Neuronal stem cell (in vitro differentiated cells): ENCODE measurements around the gene STRA8.

Source experiments
- DNase-seq: peaks from one replicate; pipeline ENCODE4 v3.0.0-alpha.2; 2013; ENCODE audit warnings: low spot score
- H2AFZ ChIP-seq: one replicate; pipeline ENCODE4 v1.6.1; 2013; ENCODE audit warnings: mild to moderate bottlenecking, low read length, inconsistent platforms
- H2AK5ac ChIP-seq: 2 replicates; pipeline ENCODE4 v1.6.1; 2013; ENCODE audit warnings: low read depth, mild to moderate bottlenecking, inconsistent platforms, low read length, moderate library complexity, mixed read lengths
- H2BK120ac ChIP-seq: 2 replicates; pipeline ENCODE4 v1.6.1; 2013; ENCODE audit warnings: low read depth, mild to moderate bottlenecking, inconsistent platforms, low read length, moderate library complexity, mixed read lengths
- H2BK12ac ChIP-seq: one replicate; pipeline ENCODE4 v1.6.1; 2013; ENCODE audit warnings: low read length, inconsistent platforms
- H2BK15ac ChIP-seq: 2 replicates; pipeline ENCODE4 v1.6.1; 2013; ENCODE audit warnings: mild to moderate bottlenecking, low read length, inconsistent platforms, mixed read lengths
- H2BK5ac ChIP-seq: one replicate; pipeline ENCODE4 v1.6.1; 2013; ENCODE audit warnings: inconsistent platforms, mild to moderate bottlenecking, low read length, moderate library complexity
- H3K14ac ChIP-seq: one replicate; pipeline ENCODE4 v1.6.1; 2013; ENCODE audit warnings: low read length, inconsistent platforms
- H3K18ac ChIP-seq: 2 replicates; pipeline ENCODE4 v1.6.1; 2013; ENCODE audit warnings: low read length, inconsistent platforms
- H3K23ac ChIP-seq: 2 replicates; pipeline ENCODE4 v1.6.1; 2013; ENCODE audit warnings: low read depth, mild to moderate bottlenecking, mixed read lengths, low read length, inconsistent platforms; ENCODE audit not compliant: poor library complexity
- H3K27ac ChIP-seq: replicated peaks from 3 replicates; pipeline ENCODE4 v1.5.1; 2013; ENCODE audit warnings: low read length, inconsistent platforms
- H3K27me3 ChIP-seq, 3 experiments: 2 replicates each; pipeline ENCODE4 v1.6.1; 2013; ENCODE audit warnings: low read length in 3 of 3, mild to moderate bottlenecking in 2 of 3, inconsistent platforms in 1 of 3, low read depth in 1 of 3, mixed read lengths in 1 of 3, moderate library complexity in 1 of 3; ENCODE audit not compliant: control insufficient read depth in 3 of 3, insufficient read depth in 3 of 3
- H3K36me3 ChIP-seq, 2 donors: replicated peaks in 1 of 2; 2 replicates each; pipeline ENCODE4 v1.6.1; 2013; ENCODE audit warnings: low read length in 2 of 2; ENCODE audit not compliant: control insufficient read depth in 2 of 2, insufficient read depth in 2 of 2
- H3K4ac ChIP-seq: 2 replicates; pipeline ENCODE4 v1.6.1; 2013; ENCODE audit warnings: inconsistent platforms, mild to moderate bottlenecking, low read length, moderate library complexity
- H3K4me1 ChIP-seq, 2 donors: 1 replicate in 1 of 2; 2 replicates in 1 of 2; pipeline ENCODE4 v1.6.1; 2013; ENCODE audit warnings: low read length in 2 of 2, low read depth in 1 of 2; ENCODE audit not compliant: control insufficient read depth in 2 of 2, insufficient read depth in 1 of 2
- H3K4me2 ChIP-seq: one replicate; pipeline ENCODE4 v1.6.1; 2013; ENCODE audit warnings: mild to moderate bottlenecking, low read length, inconsistent platforms; ENCODE audit not compliant: insufficient read depth, poor library complexity, severe bottlenecking
- H3K4me3 ChIP-seq, 2 donors: 2 replicates each; pipeline ENCODE4 v1.5.1; 2013; ENCODE audit warnings: low read length in 2 of 2, mild to moderate bottlenecking in 2 of 2, inconsistent platforms in 1 of 2, moderate library complexity in 1 of 2
- H3K79me1 ChIP-seq: one replicate; pipeline ENCODE4 v1.6.1; 2013; ENCODE audit warnings: low read depth, mild to moderate bottlenecking, inconsistent platforms, low read length, moderate library complexity
- H3K9ac ChIP-seq: one replicate; pipeline ENCODE4 v1.6.1; 2013; ENCODE audit warnings: mild to moderate bottlenecking, low read depth, low read length, inconsistent platforms; ENCODE audit not compliant: poor library complexity
- H3K9me3 ChIP-seq, 2 donors: replicated peaks in 1 of 2; 2 replicates each; pipeline versions ENCODE3 to v1.6.1; 2013; ENCODE audit warnings: low read length in 2 of 2, mild to moderate bottlenecking in 2 of 2, inconsistent platforms in 1 of 2, low read depth in 1 of 2, mixed read lengths in 1 of 2, moderate library complexity in 1 of 2; ENCODE audit not compliant: control insufficient read depth in 2 of 2, insufficient read depth in 1 of 2
- H4K8ac ChIP-seq: one replicate; pipeline ENCODE4 v1.6.1; 2013; ENCODE audit warnings: low read depth, mild to moderate bottlenecking, inconsistent platforms, low read length, moderate library complexity
- H4K91ac ChIP-seq: one replicate; pipeline ENCODE4 v1.6.1; 2013; ENCODE audit warnings: low read length, low read depth, mild to moderate bottlenecking, inconsistent platforms; ENCODE audit not compliant: poor library complexity
- WGBS, 2 donors: extraction: QIAGEN DNeasy Blood & Tissue Kit; methylation state at CpG; one replicate each; pipeline ENCODE4 v1.1.7; 2013; ENCODE audit warnings: missing lambda C conversion rate in 2 of 2, mixed read lengths in 1 of 2; ENCODE audit not compliant: insufficient read length in 2 of 2, insufficient replicate concordance in 1 of 2; ENCODE audit errors: extremely low coverage in 2 of 2; 5-methylcytosine and 5-hydroxymethylcytosine counted together

The STRA8 gene

DNA sequence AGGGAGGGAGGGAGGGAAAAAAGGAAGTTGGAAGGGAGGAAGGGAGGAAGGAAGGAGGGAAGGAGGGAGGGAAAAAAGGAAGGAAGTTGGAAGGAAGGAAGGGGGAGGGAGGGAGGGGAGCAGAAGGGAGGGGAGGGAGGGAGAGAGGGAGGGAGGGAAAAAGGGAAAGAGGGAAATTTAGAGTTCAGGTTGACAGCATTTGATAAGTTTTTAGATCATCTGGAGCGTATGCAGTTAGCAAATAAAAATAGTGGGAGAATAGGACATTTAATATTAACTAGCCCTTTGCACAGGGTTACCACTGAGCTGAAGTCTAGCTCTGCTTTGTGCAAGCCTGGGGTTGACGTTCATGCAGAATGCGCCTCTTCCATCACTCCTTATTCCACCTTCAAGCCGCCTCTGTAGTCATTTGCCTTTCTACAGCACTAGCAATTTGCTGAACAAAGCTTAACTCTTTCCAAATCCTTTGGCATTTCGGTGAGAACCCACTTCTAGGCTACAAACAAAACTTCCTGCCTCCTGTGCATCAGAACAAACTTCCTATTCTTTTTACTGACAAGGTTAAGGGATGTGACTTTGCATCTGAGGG lies 8.6 kb downstream of the STRA8 start:
- H3K27me3 ChIP-seq: peaks cover 0 to 14% (median 0%) of the 10 kb centered on the region in 3 experiments
- H3K9me3 ChIP-seq: peaks cover 0 to 2% of the 10 kb centered on the region in 2 donors
- no peak overlapping the region for H3K14ac ChIP-seq
- H3K4me3 ChIP-seq: no peak overlapping the region
- no peak overlapping the region for H3K9ac ChIP-seq
- no CpG with 5 or more reads among the region's 5 CpGs for WGBS, 2 donors
- H2AFZ ChIP-seq: no peak overlapping the region
- H3K36me3 ChIP-seq: no peaks in the 10 kb centered on the region
- H3K23ac ChIP-seq: no peak overlapping the region
- no peak overlapping the region for H3K4ac ChIP-seq
- H3K18ac ChIP-seq: no peak overlapping the region
- H4K8ac ChIP-seq: no peak overlapping the region
- no peak overlapping the region for H4K91ac ChIP-seq
- no peak overlapping the region for H2BK15ac ChIP-seq
- H3K79me1 ChIP-seq: peaks cover 2% of the 10 kb centered on the region
- no peak overlapping the region for H3K4me2 ChIP-seq
- H2BK12ac ChIP-seq: no peak overlapping the region
- H3K4me1 ChIP-seq: no peaks in the 10 kb centered on the region
- H2BK120ac ChIP-seq: no peak overlapping the region
- H2AK5ac ChIP-seq: no peak overlapping the region
- DNase-seq: no peak
- H2BK5ac ChIP-seq: no peak overlapping the region
- no peak overlapping the region for H3K27ac ChIP-seq

DNA sequence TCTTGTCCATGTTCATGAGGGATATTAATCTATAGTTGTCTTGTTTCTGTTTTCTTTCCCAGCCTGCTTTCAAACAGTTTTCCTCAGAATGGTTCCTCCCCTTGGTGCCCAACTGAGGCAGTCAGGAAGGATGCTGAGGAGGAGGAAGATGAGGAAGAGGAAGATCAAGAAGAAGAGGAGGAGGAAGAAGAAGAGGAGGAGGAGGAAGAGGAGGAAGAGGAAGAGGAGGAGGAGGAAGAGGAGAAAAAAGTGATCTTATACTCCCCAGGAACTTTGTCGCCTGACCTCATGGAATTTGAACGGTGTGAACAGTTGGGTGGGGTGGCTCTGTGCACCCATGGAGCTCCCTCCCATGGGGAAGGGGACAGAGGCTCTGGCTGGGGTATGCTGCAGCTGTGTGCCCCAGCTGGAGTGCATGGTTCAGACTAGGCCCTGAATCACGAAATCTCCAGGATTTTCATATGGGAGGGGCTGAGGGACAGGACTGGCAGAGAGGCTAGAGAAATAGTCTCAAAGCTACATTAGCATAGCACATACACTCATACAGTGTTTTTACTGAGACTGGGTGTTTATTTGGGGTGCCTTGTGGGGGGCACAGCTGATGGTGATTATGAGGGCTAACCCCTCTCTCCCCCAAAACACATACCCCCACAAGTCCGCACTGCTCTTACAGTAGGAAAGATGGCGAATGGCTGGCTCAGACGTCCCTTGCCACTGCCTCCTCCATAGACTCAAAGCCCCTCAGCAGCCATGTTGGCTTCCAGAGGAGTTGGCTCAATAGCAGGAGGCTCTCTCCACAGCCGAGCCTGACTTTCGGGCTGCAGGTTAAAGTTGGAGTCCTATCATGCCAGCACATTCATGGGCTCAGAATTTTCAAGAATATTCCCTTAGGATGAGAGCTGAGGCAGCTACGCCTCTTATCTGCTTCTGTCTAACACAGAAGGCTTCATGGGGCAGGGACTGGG lies 11.9 kb downstream of the STRA8 start:
- H3K9me3 ChIP-seq: peaks cover 0 to 2% of the 10 kb centered on the region in 2 donors

DNA sequence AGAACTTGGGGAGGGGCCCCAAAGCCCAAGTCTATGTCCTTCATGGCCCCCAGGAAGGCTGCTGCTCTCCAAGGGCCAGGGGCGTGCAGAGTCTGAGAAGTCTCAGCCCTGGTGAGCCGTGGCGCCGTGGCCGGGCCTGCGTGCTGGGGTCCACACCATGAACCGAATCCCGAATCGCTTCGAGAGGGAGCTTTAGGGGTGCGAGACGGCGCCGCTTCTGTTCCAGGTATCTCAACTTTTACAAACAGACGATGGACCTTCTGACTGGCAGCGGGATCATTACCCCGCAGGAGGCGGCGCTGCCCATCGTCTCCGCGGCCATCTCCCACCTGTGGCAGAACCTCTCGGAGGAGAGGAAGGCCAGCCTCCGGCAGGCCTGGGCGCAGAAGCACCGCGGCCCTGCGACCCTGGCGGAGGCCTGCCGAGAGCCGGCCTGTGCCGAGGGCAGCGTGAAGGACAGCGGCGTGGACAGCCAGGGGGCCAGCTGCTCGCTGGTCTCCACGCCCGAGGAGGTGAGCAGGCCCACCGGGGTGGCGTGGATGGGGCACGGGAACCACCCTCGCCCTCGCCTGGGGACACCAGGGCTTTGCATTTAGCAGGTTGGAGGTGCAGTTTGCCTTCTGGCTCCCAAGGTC lies 12.7 kb downstream of the STRA8 start:
- Histone ChIP-seq H4K8ac (no peak overlapping the region), H2AK5ac (no peak overlapping the region), H3K36me3 (no peaks in the 10 kb centered on the region), H3K4ac (no peak overlapping the region), H3K27ac (no peak overlapping the region), H3K18ac (peak overlapping the region; percentile 37), H4K91ac (no peak overlapping the region), H2BK120ac (peak overlapping the region; percentile 28), H2BK5ac (no peak overlapping the region), H3K4me3 (peak overlapping the region in 1 of 2 donors; percentile 9), H2BK15ac (no peak overlapping the region), H3K9me3 (peaks cover 0 to 2% of the 10 kb centered on the region in 2 donors), H2BK12ac (no peak overlapping the region), H3K14ac (peak overlapping the region; percentile 17), H3K23ac (peak overlapping the region; percentile 52), H3K9ac (no peak overlapping the region), H3K79me1 (peaks cover 2% of the 10 kb centered on the region), H3K27me3 (peaks cover 0 to 6% (median 0%) of the 10 kb centered on the region in 3 experiments), H2AFZ (no peak overlapping the region), H3K4me1 (no peaks in the 10 kb centered on the region), H3K4me2 (no peak overlapping the region)
- DNase-seq: no peak
- no CpG with 5 or more reads among the region's 43 CpGs for WGBS, 2 donors

More for the DNA sequence above, 11.9 kb downstream of the STRA8 start:
- no peaks in the 10 kb centered on the region for H3K4me1 ChIP-seq
- H2BK12ac ChIP-seq: no peak overlapping the region
- H3K4ac ChIP-seq: no peak overlapping the region
- H3K23ac ChIP-seq: no peak overlapping the region
- H2AK5ac ChIP-seq: no peak overlapping the region
- no peak overlapping the region for H3K14ac ChIP-seq
- no peak overlapping the region for H3K27ac ChIP-seq
- H2BK120ac ChIP-seq: peak overlapping the region; percentile 28
- WGBS, 2 donors: no CpG with 5 or more reads among the region's 9 CpGs
- no peak overlapping the region for H4K8ac ChIP-seq
- H3K18ac ChIP-seq: no peak overlapping the region
- H3K27me3 ChIP-seq: peaks cover 0 to 12% (median 0%) of the 10 kb centered on the region in 3 experiments
- H3K4me2 ChIP-seq: no peak overlapping the region
- H3K9ac ChIP-seq: no peak overlapping the region
- H3K4me3 ChIP-seq: no peak overlapping the region
- no peak overlapping the region for H4K91ac ChIP-seq
- H3K79me1 ChIP-seq: peaks cover 2% of the 10 kb centered on the region
- no peak for DNase-seq
- no peaks in the 10 kb centered on the region for H3K36me3 ChIP-seq
- H2AFZ ChIP-seq: no peak overlapping the region
- no peak overlapping the region for H2BK5ac ChIP-seq
- H2BK15ac ChIP-seq: no peak overlapping the region
